ENCODE results near the gene DCAF6.
"Not testable (repeated sequence)": the region's sequence is repeated elsewhere in the genome, so short reads cannot be mapped to it uniquely, and the experiment has no call there.

The DCAF6 gene

DNA sequence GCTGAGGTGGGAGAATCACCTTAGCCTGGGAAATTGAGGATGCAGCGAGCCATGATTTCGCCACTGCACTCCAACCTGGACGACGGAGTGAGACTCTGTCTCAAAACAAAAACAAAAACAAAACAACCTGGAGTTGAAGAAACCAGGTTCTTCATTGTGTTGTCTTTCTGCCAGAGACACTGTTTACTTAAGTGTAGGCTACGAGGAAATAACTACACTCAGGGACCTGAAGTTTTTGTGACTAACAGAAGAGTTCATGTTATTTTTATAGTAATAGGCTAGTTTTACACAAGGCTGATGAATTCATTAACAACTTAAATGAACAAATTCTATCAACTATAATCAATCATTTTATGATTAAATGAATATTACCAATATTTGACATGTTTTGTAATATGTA lies 98.9 kb downstream of the DCAF6 start:
- H3K4me3 ChIP-seq (ENCODE audit: low read depth, low read length): no peak overlapping the region
- TF ChIP-seq, protein P1, sequence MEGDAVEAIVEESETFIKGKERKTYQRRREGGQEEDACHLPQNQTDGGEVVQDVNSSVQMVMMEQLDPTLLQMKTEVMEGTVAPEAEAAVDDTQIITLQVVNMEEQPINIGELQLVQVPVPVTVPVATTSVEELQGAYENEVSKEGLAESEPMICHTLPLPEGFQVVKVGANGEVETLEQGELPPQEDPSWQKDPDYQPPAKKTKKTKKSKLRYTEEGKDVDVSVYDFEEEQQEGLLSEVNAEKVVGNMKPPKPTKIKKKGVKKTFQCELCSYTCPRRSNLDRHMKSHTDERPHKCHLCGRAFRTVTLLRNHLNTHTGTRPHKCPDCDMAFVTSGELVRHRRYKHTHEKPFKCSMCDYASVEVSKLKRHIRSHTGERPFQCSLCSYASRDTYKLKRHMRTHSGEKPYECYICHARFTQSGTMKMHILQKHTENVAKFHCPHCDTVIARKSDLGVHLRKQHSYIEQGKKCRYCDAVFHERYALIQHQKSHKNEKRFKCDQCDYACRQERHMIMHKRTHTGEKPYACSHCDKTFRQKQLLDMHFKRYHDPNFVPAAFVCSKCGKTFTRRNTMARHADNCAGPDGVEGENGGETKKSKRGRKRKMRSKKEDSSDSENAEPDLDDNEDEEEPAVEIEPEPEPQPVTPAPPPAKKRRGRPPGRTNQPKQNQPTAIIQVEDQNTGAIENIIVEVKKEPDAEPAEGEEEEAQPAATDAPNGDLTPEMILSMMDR (IDR thresholded peaks at IDR 0.05; ENCODE audit: borderline replicate concordance, insufficient read depth, low read depth, low read length): no peak

DNA sequence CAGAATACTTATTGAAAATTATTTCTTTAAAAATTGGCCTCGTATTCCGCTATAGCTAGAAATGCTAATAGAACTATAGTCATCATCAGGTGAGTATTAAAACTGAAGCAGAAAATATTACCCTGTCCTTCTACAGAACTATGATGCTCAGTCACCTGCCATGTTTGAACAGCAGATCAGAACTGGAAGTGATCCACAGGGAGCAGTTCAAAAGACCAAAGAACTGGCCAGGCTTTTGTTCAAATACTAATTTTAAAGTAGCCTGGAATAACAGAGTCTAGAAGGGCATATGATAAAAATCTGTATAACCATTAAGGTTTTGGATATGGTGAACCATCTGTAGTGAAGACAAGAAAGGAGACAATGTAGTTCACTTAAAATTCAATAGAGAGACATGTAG lies 105.9 kb downstream of the DCAF6 start:
- TF ChIP-seq, protein P1 (IDR thresholded peaks at IDR 0.05; ENCODE audit: borderline replicate concordance, insufficient read depth, low read depth, low read length): no peak
- no peak overlapping the region for H3K4me3 ChIP-seq (ENCODE audit: low read depth, low read length)

DNA sequence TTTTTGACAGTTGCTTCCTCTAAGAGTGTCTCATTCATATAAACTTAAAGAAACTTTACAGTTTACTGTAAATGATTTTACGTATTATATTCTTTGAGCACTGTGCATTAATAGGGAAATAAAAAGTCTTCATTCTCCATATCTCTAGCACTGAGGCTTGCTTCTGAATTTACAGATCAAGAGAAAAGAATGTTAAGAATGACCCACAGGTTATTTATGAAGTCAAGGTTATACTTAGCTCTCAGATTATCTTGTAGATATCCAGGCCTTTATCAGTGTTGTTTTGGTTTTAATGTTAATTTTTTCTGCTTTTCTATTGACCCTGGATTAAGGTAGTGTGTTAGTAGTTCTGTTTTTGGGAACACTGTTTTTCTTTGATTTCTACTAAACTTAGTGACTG lies 108.8 kb downstream of the DCAF6 start:
- TF ChIP-seq, protein P1 (IDR thresholded peaks at IDR 0.05; ENCODE audit: borderline replicate concordance, insufficient read depth, low read depth, low read length): no peak
- H3K4me3 ChIP-seq (ENCODE audit: low read depth, low read length): no peak overlapping the region

DNA sequence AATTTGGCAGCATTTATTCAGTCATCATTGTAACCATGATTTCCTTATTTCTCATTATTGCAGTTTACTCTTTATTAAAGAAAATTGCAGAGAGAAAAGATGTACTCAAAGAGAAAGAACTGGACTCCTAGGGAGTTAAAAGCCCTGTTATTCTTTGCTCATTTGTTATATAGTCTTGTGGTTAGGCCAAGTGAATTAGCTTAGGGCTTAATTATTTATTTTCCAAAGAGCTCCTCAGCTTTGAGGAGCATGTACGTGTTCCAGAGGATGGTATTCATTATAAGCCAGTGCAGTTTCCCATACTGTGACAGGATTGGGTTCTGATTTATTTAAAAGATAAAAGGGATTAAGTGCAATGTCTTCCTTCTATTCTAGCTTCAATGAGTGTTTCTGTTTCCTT lies 113.8 kb downstream of the DCAF6 start:
- H3K4me3 ChIP-seq (ENCODE audit: low read depth, low read length): no peak overlapping the region
- TF ChIP-seq, protein P1 (IDR thresholded peaks at IDR 0.05; ENCODE audit: borderline replicate concordance, insufficient read depth, low read depth, low read length): no peak

DNA sequence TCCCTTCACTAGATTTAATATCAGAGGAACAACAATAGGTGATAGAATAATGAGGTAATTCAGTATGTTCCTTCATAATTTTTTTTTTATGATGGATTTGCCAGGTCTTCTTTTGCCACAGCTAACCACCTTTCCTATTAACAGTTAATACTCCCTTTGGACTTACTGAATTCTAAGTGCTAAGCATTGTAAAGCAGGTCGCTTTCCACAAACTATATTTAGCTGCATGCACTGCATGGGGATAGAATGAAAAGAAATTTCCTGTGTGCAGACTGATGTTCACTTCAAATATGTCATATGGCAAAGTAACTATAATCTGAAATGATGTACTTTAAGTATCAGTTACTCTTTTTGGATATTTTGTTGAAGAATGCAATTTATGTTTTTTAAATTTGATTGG lies 114.4 kb downstream of the DCAF6 start:
- TF ChIP-seq, protein P1 (IDR thresholded peaks at IDR 0.05; ENCODE audit: borderline replicate concordance, insufficient read depth, low read depth, low read length): no peak
- no peak overlapping the region for H3K4me3 ChIP-seq (ENCODE audit: low read depth, low read length)

DNA sequence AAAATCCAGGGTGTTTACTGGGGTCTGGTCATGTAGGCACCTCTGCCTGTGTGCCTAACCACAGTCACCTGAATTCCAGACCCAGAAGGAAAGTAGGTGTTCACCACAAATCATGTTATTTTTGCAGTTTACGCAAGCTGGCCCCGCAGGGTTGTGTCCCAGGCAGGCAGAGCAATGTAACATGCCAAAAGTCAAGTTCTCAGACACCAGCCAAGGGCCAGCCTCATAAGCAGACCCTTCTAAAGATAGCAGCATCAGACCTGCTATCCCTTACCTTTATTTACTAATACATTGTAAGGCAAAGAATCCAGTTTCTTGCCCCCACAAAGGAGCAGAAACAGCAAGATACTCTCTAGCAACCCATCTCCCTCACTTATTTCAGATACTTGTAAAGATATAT lies 117.2 kb downstream of the DCAF6 start:
- TF ChIP-seq, protein P1 (IDR thresholded peaks at IDR 0.05; ENCODE audit: borderline replicate concordance, insufficient read depth, low read depth, low read length): no peak
- no peak overlapping the region for H3K4me3 ChIP-seq (ENCODE audit: low read depth, low read length)

DNA sequence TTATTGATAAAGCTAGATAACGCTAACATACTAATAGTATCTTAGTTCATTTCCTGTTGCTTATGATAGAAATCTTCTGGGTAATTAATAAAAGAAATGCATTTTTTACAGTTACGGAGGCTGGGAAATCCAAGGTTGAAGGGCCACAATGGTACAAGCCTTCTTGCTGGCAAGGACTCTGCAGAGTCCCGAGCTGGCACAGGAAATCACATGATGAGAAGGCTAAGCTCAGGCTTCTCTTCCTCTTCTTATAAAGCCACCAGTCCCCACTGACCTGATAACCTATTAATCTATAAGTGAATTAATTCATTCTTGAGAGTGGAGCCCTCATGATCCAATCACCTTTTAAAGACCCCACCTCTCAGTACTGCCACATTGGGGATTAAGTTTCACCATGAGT lies 117.6 kb downstream of the DCAF6 start:
- no peak overlapping the region for H3K4me3 ChIP-seq (ENCODE audit: low read depth, low read length)
- TF ChIP-seq, protein P1 (IDR thresholded peaks at IDR 0.05; ENCODE audit: borderline replicate concordance, insufficient read depth, low read depth, low read length): no peak

DNA sequence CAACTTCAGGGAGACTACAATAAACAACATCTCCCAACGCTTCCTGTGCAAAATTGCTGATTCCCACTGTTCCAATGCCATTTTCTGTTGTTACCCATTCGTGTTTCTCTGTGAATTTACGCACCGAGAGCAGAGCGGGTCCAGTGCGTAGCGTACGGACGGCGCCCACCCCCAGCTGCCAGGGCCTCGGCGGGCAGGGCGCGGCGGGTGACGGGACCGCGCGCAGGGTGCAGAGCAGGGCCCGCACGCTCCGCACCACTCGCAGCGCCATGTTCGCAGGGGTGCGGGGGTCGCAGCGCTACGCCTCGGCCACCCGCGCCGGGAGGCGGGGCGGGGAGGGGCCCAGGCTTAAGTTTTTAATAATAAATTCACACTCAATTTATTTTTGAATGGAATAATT lies 119.7 kb downstream of the DCAF6 start:
- not testable (repeated sequence) for H3K4me3 ChIP-seq (ENCODE audit: low read depth, low read length)

Data from GM12875 (cell line).